ENCODE measurements around the gene HES3.

HES3 gene

DNA sequence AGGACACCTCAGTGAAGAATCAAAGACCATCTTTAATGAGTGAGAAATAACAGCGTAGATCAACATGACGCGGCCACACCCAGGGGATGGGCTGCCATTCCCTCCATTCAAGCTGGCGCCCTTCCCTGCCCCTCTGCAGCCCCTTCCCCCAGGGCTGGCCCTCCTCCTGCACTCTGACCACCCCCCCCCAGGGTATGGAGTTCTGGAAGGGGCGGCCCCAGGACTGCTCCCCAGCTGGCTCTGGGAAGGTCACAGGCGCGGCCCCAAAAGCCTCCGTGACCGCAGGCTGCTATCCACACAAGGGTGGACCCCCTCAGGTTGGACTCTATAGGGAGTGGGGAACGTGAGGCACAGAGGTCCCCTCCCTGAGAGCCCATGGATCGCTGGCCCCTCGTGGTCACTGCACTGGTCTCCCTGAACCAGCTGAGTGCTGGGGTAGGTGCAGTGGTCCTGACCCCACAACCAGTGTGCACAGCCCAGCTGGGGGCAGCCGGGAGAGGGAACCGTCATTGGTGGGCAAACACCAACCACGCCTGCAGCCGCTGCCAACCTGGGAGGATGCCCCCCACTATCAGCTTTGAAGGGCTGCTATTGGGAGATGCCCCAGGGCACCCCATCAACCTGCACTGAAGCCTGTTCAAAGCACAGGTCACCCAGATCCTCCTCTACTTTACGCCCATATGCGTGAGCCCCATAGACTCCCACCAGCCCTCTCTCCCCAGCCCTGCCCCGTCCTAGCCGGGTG is 33.0 kb downstream of the HES3 start:
- H3K4me3 ChIP-seq (ENCODE audit: low read depth, low read length): no peak overlapping the region
- no peak for DNase-seq (ENCODE audit: low read depth)
- TF ChIP-seq, protein P1, sequence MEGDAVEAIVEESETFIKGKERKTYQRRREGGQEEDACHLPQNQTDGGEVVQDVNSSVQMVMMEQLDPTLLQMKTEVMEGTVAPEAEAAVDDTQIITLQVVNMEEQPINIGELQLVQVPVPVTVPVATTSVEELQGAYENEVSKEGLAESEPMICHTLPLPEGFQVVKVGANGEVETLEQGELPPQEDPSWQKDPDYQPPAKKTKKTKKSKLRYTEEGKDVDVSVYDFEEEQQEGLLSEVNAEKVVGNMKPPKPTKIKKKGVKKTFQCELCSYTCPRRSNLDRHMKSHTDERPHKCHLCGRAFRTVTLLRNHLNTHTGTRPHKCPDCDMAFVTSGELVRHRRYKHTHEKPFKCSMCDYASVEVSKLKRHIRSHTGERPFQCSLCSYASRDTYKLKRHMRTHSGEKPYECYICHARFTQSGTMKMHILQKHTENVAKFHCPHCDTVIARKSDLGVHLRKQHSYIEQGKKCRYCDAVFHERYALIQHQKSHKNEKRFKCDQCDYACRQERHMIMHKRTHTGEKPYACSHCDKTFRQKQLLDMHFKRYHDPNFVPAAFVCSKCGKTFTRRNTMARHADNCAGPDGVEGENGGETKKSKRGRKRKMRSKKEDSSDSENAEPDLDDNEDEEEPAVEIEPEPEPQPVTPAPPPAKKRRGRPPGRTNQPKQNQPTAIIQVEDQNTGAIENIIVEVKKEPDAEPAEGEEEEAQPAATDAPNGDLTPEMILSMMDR (IDR thresholded peaks at IDR 0.05; ENCODE audit: low read depth, low read length, missing control alignments): no peak

DNA sequence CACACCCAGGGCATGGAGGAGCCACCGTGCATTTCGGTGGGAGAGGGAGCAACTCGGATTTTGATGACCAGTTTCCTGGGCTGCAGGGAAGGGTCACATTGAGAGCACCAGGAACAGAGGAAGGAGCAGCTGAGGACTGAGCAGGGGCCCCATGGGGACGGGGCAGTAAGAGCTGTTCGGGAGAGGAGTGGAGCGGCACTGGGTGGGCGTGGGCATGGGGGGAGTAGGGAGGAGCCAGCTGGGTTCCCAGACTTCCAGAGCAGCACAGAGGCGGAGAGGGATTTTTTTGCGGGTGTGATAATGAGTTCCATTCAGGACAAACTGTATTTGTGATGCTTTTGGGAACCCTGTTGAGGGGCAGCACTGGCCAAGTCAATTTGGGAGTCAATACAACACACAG is 34.3 kb downstream of the HES3 start:
- DNase-seq (ENCODE audit: low read depth): no peak
- TF ChIP-seq, protein P1 (IDR thresholded peaks at IDR 0.05; ENCODE audit: low read depth, low read length, missing control alignments): no peak
- H3K4me3 ChIP-seq (ENCODE audit: low read depth, low read length): no peak overlapping the region

GRCh38 chr1:6279066-6279465 is 35.1 kb downstream of the HES3 start:
- DNase-seq (ENCODE audit: low read depth): no peak
- TF ChIP-seq, protein P1 (IDR thresholded peaks at IDR 0.05; ENCODE audit: low read depth, low read length, missing control alignments): no peak
- no peak overlapping the region for H3K4me3 ChIP-seq (ENCODE audit: low read depth, low read length)

DNA sequence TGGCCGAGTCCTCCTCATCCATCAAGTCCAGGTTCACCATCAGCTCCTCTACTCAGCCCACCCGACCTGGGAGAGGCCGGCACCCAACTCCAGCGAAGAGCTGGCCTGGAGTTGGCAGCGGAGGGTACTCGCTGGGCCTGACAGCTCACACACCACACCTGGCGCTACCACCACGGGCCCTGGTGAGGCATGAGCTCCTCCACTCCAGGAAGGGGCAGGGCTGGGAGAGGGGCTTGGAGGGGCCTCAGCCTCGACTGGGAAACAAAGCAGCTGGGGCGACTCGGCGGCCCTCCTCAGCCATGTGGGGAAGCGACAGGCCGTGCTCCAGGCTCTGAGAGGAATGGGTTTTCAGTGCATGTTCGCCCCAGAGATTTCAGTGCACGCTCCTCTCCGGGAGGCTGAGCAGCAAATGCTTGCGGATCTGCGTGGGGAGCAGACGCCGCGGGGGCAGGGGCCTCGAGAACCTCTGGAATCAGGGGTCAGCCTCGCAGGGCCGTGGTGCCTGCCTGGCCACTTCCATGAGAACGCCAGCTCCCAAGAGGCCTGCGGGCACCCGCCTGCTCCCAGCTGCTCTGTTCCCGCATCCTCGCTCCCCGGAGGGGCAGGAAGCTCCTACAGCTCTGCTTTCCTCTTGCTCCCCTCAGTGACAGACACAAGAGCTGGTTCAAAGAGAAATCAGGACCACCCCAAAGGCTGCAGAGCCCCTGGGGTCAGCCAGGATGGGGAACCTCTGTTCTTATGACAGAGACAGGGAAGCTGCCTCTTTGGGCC is 35.8 kb downstream of the HES3 start:
- DNase-seq (ENCODE audit: low read depth): no peak
- TF ChIP-seq, protein P1 (IDR thresholded peaks at IDR 0.05; ENCODE audit: low read depth, low read length, missing control alignments): no peak
- no peak overlapping the region for H3K4me3 ChIP-seq (ENCODE audit: low read depth, low read length)

- no peak overlapping the region for H3K4me3 ChIP-seq (ENCODE audit: low read depth, low read length)
- TF ChIP-seq, protein P1 (IDR thresholded peaks at IDR 0.05; ENCODE audit: low read depth, low read length, missing control alignments): no peak
- DNase-seq (ENCODE audit: low read depth): no peak
These were observed 36.9 kb downstream of the HES3 start for GRCh38 chr1:6280761-6281451.

DNA sequence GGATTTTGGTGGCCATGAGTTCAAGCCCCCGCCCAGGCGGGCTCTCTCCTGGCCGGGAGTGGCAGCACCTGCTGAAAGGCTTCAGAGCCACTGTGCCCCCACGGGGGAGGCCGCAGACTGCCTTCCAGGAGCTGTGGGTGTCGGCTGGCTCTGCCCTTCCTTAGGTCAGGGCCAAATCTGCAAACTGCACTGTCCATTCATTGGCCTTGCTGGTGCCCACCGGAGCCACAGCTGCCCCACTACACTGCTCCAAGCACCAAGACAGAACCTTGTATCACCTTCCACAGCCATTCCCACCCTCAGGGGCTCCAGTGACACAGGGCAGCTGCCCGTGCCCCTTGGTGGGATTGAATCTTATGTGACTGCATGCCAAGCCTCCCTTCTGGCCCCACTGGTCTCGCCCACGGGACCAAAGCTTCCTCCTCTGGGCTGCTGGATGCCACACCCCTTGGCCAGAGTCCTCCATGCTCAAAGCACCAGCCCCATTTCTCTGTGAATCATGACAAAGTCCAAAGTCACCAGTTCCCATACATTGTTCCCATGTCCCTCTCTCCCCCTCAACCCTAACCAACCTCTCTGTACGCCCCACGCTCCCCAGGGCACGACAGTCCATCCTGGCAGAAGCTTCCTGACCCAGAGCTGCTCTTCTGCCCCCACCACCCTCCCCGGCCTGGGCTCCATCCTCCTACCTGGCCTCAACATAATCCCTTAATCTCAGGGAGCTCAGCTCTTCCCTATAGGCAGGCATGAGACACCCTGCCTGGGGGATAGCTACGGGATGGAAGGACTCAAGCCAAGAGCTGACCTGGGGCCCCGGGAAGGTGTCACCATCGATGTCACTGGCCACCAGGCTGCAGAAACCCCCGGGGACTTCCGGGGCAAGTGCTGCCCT is 37.8 kb downstream of the HES3 start:
- TF ChIP-seq, protein P1 (IDR thresholded peaks at IDR 0.05; ENCODE audit: low read depth, low read length, missing control alignments): no peak
- no peak overlapping the region for H3K4me3 ChIP-seq (ENCODE audit: low read depth, low read length)
- no peak for DNase-seq (ENCODE audit: low read depth)

Data from GM12864 (cell line).